K562 (cell line): ENCODE measurements around the gene ERMARD.
A peak's percentile ranks its signal among the peaks of the same experiment; 100 is the strongest.

Experiments
- AFF4 ChIP-seq: sonication (generic); formaldehyde crosslinking; IDR thresholded peaks from 2 replicates; pipeline ENCODE4 v1.8.0; 2023; ENCODE audit warnings: mild to moderate bottlenecking, missing genetic modification reagents
- BDP1 ChIP-seq: IDR thresholded peaks from 3 replicates; pipeline ENCODE4 v1.6.1; 2011; ENCODE audit not compliant: insufficient read length, insufficient read depth
- LEF1 ChIP-seq: fragments of 450-650 bp; IDR thresholded peaks from 2 replicates; pipeline ENCODE4 v1.6.1; 2016; ENCODE audit warnings: mild to moderate bottlenecking
- MTA3 ChIP-seq: fragments of 450-650 bp; formaldehyde crosslinking; IDR thresholded peaks from 2 replicates; pipeline ENCODE4 v1.6.1; 2017; ENCODE audit warnings: mild to moderate bottlenecking, borderline replicate concordance
- NFE2 ChIP-seq: IDR thresholded peaks from 2 replicates; pipeline ENCODE4 v1.6.1; 2014; ENCODE audit warnings: antibody characterized with exemption, low read depth
- NFIC ChIP-seq: fragments of 450-650 bp; IDR thresholded peaks from 2 replicates; pipeline ENCODE4 v1.6.1; 2017; ENCODE audit warnings: mild to moderate bottlenecking, inconsistent platforms
- NR1H2 ChIP-seq: sonication (generic); formaldehyde crosslinking; IDR thresholded peaks from 2 replicates; pipeline ENCODE4 v1.4.0; 2020; ENCODE audit warnings: mild to moderate bottlenecking, missing genetic modification reagents
- POLR2A ChIP-seq: fragments of 450-650 bp; conservative IDR thresholded peaks from 2 replicates; pipeline ENCODE4 v1.6.1; 2016
- RREB1 ChIP-seq: fragments of 250-450 bp; sonication (Bioruptor Pico); IDR thresholded peaks from 2 replicates; pipeline ENCODE4 v1.4.0; 2020
- TRIM24 ChIP-seq, 2 experiments: fragments of 450-650 bp; IDR thresholded peaks; 2 replicates each; pipeline ENCODE4 v1.6.1; 2016
- ZNF121 ChIP-seq: sonication (generic); formaldehyde crosslinking; conservative IDR thresholded peaks from 2 replicates; pipeline ENCODE4 v1.8.0; 2022; ENCODE audit warnings: missing genetic modification reagents
- ZNF174 ChIP-seq: fragments of 250-450 bp; sonication (Bioruptor Pico); IDR thresholded peaks from 2 replicates; pipeline ENCODE4 v1.4.0; 2020; ENCODE audit warnings: mild to moderate bottlenecking
- ZNF398 ChIP-seq: fragments of 250-450 bp; sonication (Bioruptor Pico); IDR thresholded peaks from 2 replicates; pipeline ENCODE4 v1.8.0; 2021; ENCODE audit warnings: moderate library complexity, mild to moderate bottlenecking, inconsistent platforms

- TF ChIP-seq NR1H2 (CRISPR knock-in tag) (no peak), RREB1 (no peak), NFIC (no peak), NFE2 (no peak), AFF4 (no peak), ZNF174 (CRISPR knock-in tag) (no peak), TRIM24 (IDR thresholded peaks at IDR 0.05) (peak in 1 of 2 experiments; percentile 73; a peak in 2 of 4 replicates), BDP1 (no peak), MTA3 (peak; percentile 82), POLR2A (peak; percentile 71), ZNF121 (no peak), ZNF398 (no peak), LEF1 (peak; percentile 73)
These were observed 26.0 kb upstream of the ERMARD start for GRCh38 chr6:169725125-169726048.
